ENCODE results near the gene RALY. TPM values are rescaled to one million over a fixed set of nuclear protein-coding genes. Genes with fewer than 3 reads are reported as not detected.

The RALY gene
- total RNA-seq, 2 donors from 2014 or later, result 136 to 182 TPM

- Mint-ChIP-seq H3K36me3 (ENCODE audit: low read depth) (peaks cover 32% of the 10 kb centered on the region), H3K4me3 (no peak overlapping the region), H3K27me3 (ENCODE audit: insufficient read depth) (no peaks in the 10 kb centered on the region), H3K9me3 (no peaks in the 10 kb centered on the region), H3K4me1 (peaks cover 46% of the 10 kb centered on the region), H3K27ac (peak overlapping the region; percentile 4)
- Histone ChIP-seq H3K36me3 (ENCODE audit: control insufficient read depth, insufficient read depth, low read length) (peaks cover 20% of the 10 kb centered on the region), H3K9ac (ENCODE audit: extremely low read depth, low read length, poor library complexity, severe bottlenecking) (no peak overlapping the region), H3K27ac (ENCODE audit: low read depth, low read length) (no peak overlapping the region), H3K9me3 (ENCODE audit: control insufficient read depth, low read length) (no peaks in the 10 kb centered on the region), H3K27me3 (ENCODE audit: control insufficient read depth, insufficient read depth, low read length, poor library complexity, severe bottlenecking) (no peaks in the 10 kb centered on the region), H3K4me1 (ENCODE audit: control insufficient read depth, insufficient read depth, low read length) (peaks cover 15% of the 10 kb centered on the region), H3K4me3 (ENCODE audit: low read length) (no peak overlapping the region)
- 92 to 95% methylated on average over 4 of the region's 4 CpGs for WGBS, 2 experiments (ENCODE audit: insufficient coverage in 1 of 2, insufficient read length in 1 of 2)
- TF ChIP-seq CTCF (conservative IDR thresholded peaks at IDR 0.05), result no peak
- DNase-seq, result no peak
These were observed 40.2 kb downstream of the RALY start for GRCh38 chr20:34033903-34034302.

- no peak for TF ChIP-seq CTCF (conservative IDR thresholded peaks at IDR 0.05)
- WGBS, 2 experiments (ENCODE audit: insufficient coverage in 1 of 2, insufficient read length in 1 of 2), result 95 to 100% methylated on average over 3 to 4 of the region's 4 CpGs
- Mint-ChIP-seq H3K27ac (no peak overlapping the region), H3K9me3 (no peaks in the 10 kb centered on the region), H3K36me3 (ENCODE audit: low read depth) (peaks cover 25% of the 10 kb centered on the region), H3K4me1 (peaks cover 41% of the 10 kb centered on the region), H3K4me3 (no peak overlapping the region), H3K27me3 (ENCODE audit: insufficient read depth) (no peaks in the 10 kb centered on the region)
- peaks cover 15% of the 10 kb centered on the region for H3K4me1 ChIP-seq (ENCODE audit: control insufficient read depth, insufficient read depth, low read length)
- no peaks in the 10 kb centered on the region for H3K9me3 ChIP-seq (ENCODE audit: control insufficient read depth, low read length)
- no peak overlapping the region for H3K27ac ChIP-seq (ENCODE audit: low read depth, low read length)
- peaks cover 13% of the 10 kb centered on the region for H3K36me3 ChIP-seq (ENCODE audit: control insufficient read depth, insufficient read depth, low read length)
- H3K27me3 ChIP-seq (ENCODE audit: control insufficient read depth, insufficient read depth, low read length, poor library complexity, severe bottlenecking), result no peaks in the 10 kb centered on the region
- no peak for DNase-seq
- H3K4me3 ChIP-seq (ENCODE audit: low read length), result no peak overlapping the region
- no peak overlapping the region for H3K9ac ChIP-seq (ENCODE audit: extremely low read depth, low read length, poor library complexity, severe bottlenecking)
These were observed 43.4 kb downstream of the RALY start for GRCh38 chr20:34037121-34037520.

GRCh38 chr20:34037767-34038166 lies 44.1 kb downstream of the RALY start:
- Mint-ChIP-seq H3K27ac (no peak overlapping the region), H3K36me3 (ENCODE audit: low read depth) (peaks cover 20% of the 10 kb centered on the region), H3K27me3 (ENCODE audit: insufficient read depth) (no peaks in the 10 kb centered on the region), H3K4me1 (peaks cover 41% of the 10 kb centered on the region), H3K9me3 (no peaks in the 10 kb centered on the region), H3K4me3 (no peak overlapping the region)
- Histone ChIP-seq H3K4me3 (ENCODE audit: low read length) (no peak overlapping the region), H3K4me1 (ENCODE audit: control insufficient read depth, insufficient read depth, low read length) (peaks cover 15% of the 10 kb centered on the region), H3K9me3 (ENCODE audit: control insufficient read depth, low read length) (no peaks in the 10 kb centered on the region), H3K36me3 (ENCODE audit: control insufficient read depth, insufficient read depth, low read length) (peaks cover 9% of the 10 kb centered on the region), H3K27me3 (ENCODE audit: control insufficient read depth, insufficient read depth, low read length, poor library complexity, severe bottlenecking) (no peaks in the 10 kb centered on the region), H3K9ac (ENCODE audit: extremely low read depth, low read length, poor library complexity, severe bottlenecking) (no peak overlapping the region), H3K27ac (ENCODE audit: low read depth, low read length) (no peak overlapping the region)
- TF ChIP-seq CTCF (conservative IDR thresholded peaks at IDR 0.05), result no peak
- DNase-seq, result no peak
- 98% methylated on average over 2 of the region's 2 CpGs; no CpG with 5 or more reads in 1 of the 2 experiments for WGBS, 2 experiments (ENCODE audit: insufficient coverage in 1 of 2, insufficient read length in 1 of 2)

All from endodermal cell (in vitro differentiated cells).